Body of pancreas (tissue), 4 donors: ENCODE measurements around the gene ANKRD13B. TPM values are rescaled to one million over a fixed set of nuclear protein-coding genes. Genes with fewer than 3 reads are reported as not detected.

ENCODE experiments used
- ATAC-seq: fragments of 150-250 bp; one replicate; pipeline ENCODE4 v1.9.1; 2016
- DNase-seq, 4 donors: peaks; one replicate each; pipeline ENCODE4 v3.0.0-alpha.2; 2019
- H3K27ac ChIP-seq, 4 donors: fragments of 200-600 bp; sonication (generic); 1 replicate in 3 of 4; 2 replicates in 1 of 4; pipeline versions ENCODE4 v1.5.1 to v1.6.1; 2016 to 2019; ENCODE audit warnings: mild to moderate bottlenecking in 1 of 4, mixed read lengths in 1 of 4, moderate library complexity in 1 of 4
- H3K27me3 ChIP-seq, 2 donors: fragments of 200-600 bp; sonication (generic); one replicate each; pipeline ENCODE4 v1.6.0; 2016; ENCODE audit warnings: mild to moderate bottlenecking in 1 of 2
- H3K36me3 ChIP-seq, 2 donors: fragments of 200-600 bp; sonication (generic); replicated peaks in 1 of 2; 2 replicates each; pipeline ENCODE4 v1.5.1; 2016; ENCODE audit warnings: low read depth in 2 of 2; ENCODE audit not compliant: insufficient read depth in 1 of 2
- H3K4me1 ChIP-seq: fragments of 200-600 bp; sonication (generic); one replicate; pipeline ENCODE4 v1.6.0; 2016
- H3K4me3 ChIP-seq, 2 donors: fragments of 200-600 bp; sonication (generic); 1 replicate in 1 of 2; 2 replicates in 1 of 2; pipeline ENCODE4 v1.5.1; 2016 to 2019
- H3K9me3 ChIP-seq, 3 donors: fragments of 200-600 bp; sonication (generic); 1 replicate in 2 of 3; 2 replicates in 1 of 3; pipeline ENCODE4 v1.5.1; 2016
- POLR2A ChIP-seq, 3 donors: fragments of 450-650 bp; IDR thresholded peaks; one replicate each; pipeline ENCODE4 v1.6.1; 2016; ENCODE audit warnings: antibody characterized with exemption in 3 of 3, mild to moderate bottlenecking in 2 of 3
- whole genome bisulfite sequencing, 2 donors: methylation state at CpG; one replicate each; pipeline ENCODE4 v1.1.5; 2017; 5-methylcytosine and 5-hydroxymethylcytosine counted together
- intact Hi-C: fragments of 100-400 bp; cut with DNase I; formaldehyde crosslinking; loops from one replicate; pipeline ENCODE4 v1.15.1; 2023
- total RNA-seq, 2 donors: library from RNA; depleted of rRNA; stranded (reverse); fragments of >200 nt; gene quantifications; one replicate each; pipeline ENCODE4 v1.1.0, GENCODE V29; 2016
- TF ChIP-seq, protein P1 (sequence below), 7 experiments: fragments of 450-650 bp in 4 of 7; fragments of 200-600 bp in 3 of 7; sonication (generic) in 3 of 7; IDR thresholded peaks; one replicate each; pipeline ENCODE4 v1.5.1; 2016 to 2019; ENCODE audit warnings: antibody characterized with exemption in 7 of 7

ANKRD13B gene
- total RNA-seq, 2 donors from 2014 or later = 4.3 to 8.0 TPM

DNA sequence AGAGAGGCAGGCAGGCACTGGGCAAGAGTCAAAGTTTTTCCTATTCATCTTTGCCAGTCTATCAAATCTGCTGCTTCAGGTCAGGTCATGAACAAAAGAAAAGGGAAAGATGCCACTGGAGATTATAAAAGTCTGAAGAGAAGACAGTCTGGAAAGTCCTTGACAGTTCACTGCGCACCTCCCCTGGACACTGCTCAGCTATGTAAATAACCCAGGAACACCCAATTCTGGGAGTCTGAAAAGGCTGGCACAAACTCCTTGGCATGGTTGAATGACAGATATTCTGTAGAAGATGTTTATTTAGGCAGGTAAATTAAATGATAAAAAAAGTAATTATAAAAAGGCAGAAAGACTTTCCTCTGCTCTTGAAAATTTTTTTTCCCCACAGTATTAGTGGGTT is 35.0 kb downstream of the ANKRD13B start:
- H3K36me3 ChIP-seq = peaks cover 0 to 12% of the 10 kb centered on the region in 2 donors
- WGBS, 2 donors = 54 to 58% methylated on average over 1 of the region's 1 CpG
- no peak overlapping the region for H3K4me3 ChIP-seq
- H3K27me3 ChIP-seq = peaks cover 0 to 3% of the 10 kb centered on the region in 2 donors
- DNase-seq = no peak
- TF ChIP-seq POLR2A (IDR thresholded peaks at IDR 0.05) = no peak
- TF ChIP-seq, protein P1, sequence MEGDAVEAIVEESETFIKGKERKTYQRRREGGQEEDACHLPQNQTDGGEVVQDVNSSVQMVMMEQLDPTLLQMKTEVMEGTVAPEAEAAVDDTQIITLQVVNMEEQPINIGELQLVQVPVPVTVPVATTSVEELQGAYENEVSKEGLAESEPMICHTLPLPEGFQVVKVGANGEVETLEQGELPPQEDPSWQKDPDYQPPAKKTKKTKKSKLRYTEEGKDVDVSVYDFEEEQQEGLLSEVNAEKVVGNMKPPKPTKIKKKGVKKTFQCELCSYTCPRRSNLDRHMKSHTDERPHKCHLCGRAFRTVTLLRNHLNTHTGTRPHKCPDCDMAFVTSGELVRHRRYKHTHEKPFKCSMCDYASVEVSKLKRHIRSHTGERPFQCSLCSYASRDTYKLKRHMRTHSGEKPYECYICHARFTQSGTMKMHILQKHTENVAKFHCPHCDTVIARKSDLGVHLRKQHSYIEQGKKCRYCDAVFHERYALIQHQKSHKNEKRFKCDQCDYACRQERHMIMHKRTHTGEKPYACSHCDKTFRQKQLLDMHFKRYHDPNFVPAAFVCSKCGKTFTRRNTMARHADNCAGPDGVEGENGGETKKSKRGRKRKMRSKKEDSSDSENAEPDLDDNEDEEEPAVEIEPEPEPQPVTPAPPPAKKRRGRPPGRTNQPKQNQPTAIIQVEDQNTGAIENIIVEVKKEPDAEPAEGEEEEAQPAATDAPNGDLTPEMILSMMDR (IDR thresholded peaks at IDR 0.05) = no peak
- peaks cover 2% of the 10 kb centered on the region for H3K4me1 ChIP-seq
- H3K9me3 ChIP-seq = no peaks in the 10 kb centered on the region
- intact Hi-C loops = no loop called here
- H3K27ac ChIP-seq = no peak overlapping the region
- no peak for ATAC-seq

DNA sequence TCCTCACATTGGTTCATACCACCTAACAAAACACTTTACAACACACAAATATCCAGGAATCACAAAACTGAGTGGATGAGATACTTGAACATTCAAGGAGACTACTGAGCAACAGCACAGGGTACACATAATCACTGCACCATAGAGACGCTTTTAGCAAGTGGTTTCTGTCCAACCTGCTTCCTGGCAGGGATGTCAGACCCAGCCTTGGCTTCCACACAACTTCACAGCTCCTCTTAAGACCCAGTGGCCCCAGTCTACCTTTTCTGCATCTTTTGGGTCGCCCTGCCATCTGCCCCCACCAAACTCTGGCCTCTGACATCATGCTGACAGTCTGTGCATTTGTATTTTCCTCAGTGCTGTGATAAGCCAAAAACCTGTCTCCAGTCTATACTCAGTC is 35.7 kb downstream of the ANKRD13B start:
- WGBS, 2 donors = 83 to 85% methylated on average over 2 of the region's 2 CpGs
- ATAC-seq = no peak
- H3K4me3 ChIP-seq = no peak overlapping the region
- no peak overlapping the region for H3K27ac ChIP-seq
- no peaks in the 10 kb centered on the region for H3K9me3 ChIP-seq
- H3K27me3 ChIP-seq = no peaks in the 10 kb centered on the region
- TF ChIP-seq POLR2A (IDR thresholded peaks at IDR 0.05) = no peak
- TF ChIP-seq, protein P1 (IDR thresholded peaks at IDR 0.05) = no peak
- peaks cover 0 to 12% of the 10 kb centered on the region in 2 donors for H3K36me3 ChIP-seq
- DNase-seq = no peak
- intact Hi-C loops = no loop called here
- H3K4me1 ChIP-seq = no peaks in the 10 kb centered on the region

DNA sequence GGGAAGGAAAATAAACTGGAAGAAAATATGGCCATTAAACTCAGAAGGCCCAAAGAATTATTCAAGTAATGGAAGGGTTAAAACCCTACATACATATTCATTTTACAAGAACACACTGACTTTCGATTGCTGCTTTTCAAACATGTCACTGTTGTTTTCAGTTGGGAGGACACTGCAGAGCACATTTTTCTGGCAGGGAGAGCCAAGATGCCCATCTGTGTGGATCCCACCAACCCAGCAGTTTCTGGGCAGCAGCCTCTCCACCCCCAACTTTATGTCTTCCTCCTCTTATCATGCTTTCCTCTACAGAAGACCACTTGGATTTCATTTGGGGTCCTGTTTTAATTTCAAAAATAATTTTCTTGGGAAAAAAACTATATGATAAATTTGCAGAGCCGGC is 36.9 kb downstream of the ANKRD13B start:
- Histone ChIP-seq H3K4me3 (no peak overlapping the region), H3K27ac (no peak overlapping the region), H3K9me3 (no peaks in the 10 kb centered on the region), H3K36me3 (peaks cover 0 to 15% of the 10 kb centered on the region in 2 donors), H3K27me3 (no peaks in the 10 kb centered on the region), H3K4me1 (no peaks in the 10 kb centered on the region)
- no peak for TF ChIP-seq POLR2A (IDR thresholded peaks at IDR 0.05)
- TF ChIP-seq, protein P1 (IDR thresholded peaks at IDR 0.05) = no peak
- 65 to 68% methylated on average over 2 of the region's 2 CpGs for WGBS, 2 donors
- DNase-seq = no peak
- intact Hi-C loops = no loop called here
- ATAC-seq = no peak

DNA sequence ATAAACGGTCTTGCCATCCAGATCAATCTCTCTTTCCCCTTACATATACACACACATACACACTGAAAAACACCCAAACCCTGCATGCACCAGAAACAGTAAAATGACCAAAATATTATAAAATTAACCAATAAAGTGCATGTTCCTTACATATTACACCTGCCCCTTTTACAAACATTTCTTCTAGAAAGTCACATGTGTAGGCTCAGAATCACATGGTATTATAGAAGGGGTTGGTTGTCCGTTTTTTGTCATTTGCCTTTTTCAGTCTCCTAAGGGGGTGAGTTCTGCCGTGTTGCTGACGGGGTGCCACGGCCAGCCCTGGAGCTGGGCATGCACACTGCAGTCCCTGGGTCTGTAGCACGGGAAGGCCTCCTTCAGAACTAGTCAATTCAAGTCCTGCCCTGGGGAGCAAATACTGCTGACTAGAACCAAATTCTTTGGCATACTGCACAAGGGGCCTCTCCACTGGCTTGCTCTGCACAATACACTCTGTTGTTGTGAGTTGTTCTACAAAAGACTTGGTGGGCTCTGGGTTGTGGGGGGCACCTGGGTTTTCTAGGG is 37.8 kb downstream of the ANKRD13B start:
- DNase-seq = no peak
- Histone ChIP-seq H3K4me3 (no peak overlapping the region), H3K4me1 (no peaks in the 10 kb centered on the region), H3K27me3 (no peaks in the 10 kb centered on the region), H3K27ac (no peak overlapping the region), H3K36me3 (peaks cover 0 to 15% of the 10 kb centered on the region in 2 donors), H3K9me3 (no peaks in the 10 kb centered on the region)
- no peak for ATAC-seq
- 85 to 87% methylated on average over 6 of the region's 6 CpGs for WGBS, 2 donors
- intact Hi-C loops = no loop called here
- no peak for TF ChIP-seq POLR2A (IDR thresholded peaks at IDR 0.05)
- TF ChIP-seq, protein P1 (IDR thresholded peaks at IDR 0.05) = no peak

DNA sequence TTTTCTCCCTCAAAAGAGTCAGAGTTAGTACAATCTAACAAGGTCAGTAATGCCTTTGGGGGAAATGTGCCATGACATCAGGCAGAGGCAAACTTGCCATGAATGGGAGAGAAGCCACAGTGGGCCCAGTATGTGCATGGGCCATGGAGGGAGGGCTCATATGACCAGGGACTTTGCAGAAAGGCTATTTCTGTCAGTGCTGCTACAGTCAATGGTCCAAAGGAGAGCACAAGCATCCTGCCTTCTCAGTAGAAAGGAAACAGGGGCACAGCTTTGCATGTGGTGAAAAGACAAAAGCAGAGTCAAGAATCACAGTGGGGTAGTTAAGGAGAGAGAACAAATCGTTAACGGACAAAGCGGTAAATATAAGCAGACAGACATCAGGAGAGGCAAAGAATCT is 41.0 kb downstream of the ANKRD13B start:
- WGBS, 2 donors = 94 to 95% methylated on average over 3 of the region's 3 CpGs
- H3K27me3 ChIP-seq = no peaks in the 10 kb centered on the region
- H3K4me1 ChIP-seq = no peaks in the 10 kb centered on the region
- intact Hi-C loops = no loop called here
- TF ChIP-seq POLR2A (IDR thresholded peaks at IDR 0.05) = no peak
- TF ChIP-seq, protein P1 (IDR thresholded peaks at IDR 0.05) = no peak
- H3K4me3 ChIP-seq = no peak overlapping the region
- DNase-seq (no peak), ATAC-seq (no peak)
- H3K27ac ChIP-seq = no peak overlapping the region
- H3K36me3 ChIP-seq = peaks cover 0 to 18% of the 10 kb centered on the region in 2 donors
- no peaks in the 10 kb centered on the region for H3K9me3 ChIP-seq
